GM10847 (cell line): Measurements from ENCODE around the gene COBLL1.

Experiments
- POLR2A ChIP-seq: IDR thresholded peaks from 2 replicates; pipeline ENCODE4 v1.6.1; 2011; ENCODE audit not compliant: insufficient read length; ENCODE audit errors: extremely low read depth

COBLL1 gene

DNA sequence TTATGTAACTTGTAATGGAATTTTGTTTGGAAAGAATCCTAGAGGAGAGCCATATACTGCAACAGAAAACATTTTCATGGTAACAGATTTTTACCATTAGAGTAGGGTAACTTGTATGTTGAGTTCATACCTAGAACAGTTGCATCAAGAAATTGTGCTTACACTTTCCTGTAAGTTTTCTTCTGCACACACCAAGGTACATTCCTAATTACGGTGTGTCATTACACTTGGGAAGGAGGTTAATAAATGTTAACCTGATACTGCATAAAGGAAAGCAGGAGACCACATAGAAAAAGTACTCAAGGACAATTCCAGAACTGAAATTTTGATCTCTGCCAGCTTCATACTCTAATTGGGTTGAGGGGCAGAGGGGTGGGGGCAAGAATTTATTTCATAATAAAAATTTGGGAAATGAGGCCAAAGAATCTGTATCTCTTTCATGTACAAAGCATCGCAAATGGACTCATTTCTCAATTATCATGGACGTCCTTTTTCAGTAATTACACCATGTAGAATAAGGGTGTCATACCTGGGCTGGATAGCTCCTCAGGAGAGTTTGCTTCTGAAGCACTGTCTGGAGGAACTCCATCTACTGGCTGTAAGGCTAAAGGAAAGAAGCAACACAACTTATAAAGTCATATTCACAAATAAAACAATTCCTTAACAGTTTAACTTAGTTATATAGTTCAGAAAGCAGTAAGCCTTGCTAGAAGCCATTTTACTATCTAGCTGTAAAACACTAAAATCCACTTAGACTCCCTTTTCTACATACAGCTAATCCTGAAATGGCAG, 137.5 kb downstream of the COBLL1 start:
- TF ChIP-seq POLR2A = no peak

DNA sequence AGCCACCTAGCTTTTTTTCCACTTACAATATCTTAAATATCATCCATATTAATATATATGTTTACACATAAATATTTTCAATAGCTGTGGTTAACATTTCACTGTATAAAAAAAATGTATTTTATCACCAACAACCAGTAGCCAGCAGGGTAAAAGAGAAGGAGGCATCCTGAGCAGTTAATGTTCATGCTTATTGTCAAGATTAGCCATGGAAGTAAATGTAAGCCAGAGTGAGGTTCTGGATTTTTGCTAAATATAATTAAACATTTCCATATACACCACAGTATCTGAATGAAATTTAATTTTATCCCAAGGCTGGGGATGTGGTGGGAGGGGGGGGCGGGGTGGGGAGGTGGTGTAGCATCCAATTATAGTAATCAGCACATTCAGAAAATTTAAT, 140.1 kb downstream of the COBLL1 start:
- TF ChIP-seq POLR2A = no peak

DNA sequence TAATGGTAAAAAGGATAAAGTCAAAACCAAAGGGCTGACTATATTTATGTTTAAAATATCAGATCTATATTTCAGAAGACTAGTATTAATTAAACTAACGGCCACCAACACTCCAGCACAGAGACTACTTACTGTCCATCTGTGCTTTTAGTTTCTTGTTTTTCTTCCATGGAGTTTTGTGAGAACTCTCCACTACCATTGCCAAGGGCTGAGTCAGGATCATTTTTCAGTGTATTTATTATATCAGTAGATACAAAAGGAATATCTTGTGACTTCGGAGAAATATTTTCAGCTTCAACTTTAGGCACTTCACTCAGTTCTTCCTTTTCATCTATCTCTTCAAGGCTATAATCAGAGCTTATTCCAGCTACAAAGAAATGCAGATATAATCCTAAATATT, 141.2 kb downstream of the COBLL1 start:
- no peak for TF ChIP-seq POLR2A

GRCh38 chr2:164697688-164698461, 143.7 kb downstream of the COBLL1 start:
- no peak for TF ChIP-seq POLR2A

- no peak for TF ChIP-seq POLR2A
Observed at GRCh38 chr2:164696634-164697033, 145.0 kb downstream of the COBLL1 start.

DNA sequence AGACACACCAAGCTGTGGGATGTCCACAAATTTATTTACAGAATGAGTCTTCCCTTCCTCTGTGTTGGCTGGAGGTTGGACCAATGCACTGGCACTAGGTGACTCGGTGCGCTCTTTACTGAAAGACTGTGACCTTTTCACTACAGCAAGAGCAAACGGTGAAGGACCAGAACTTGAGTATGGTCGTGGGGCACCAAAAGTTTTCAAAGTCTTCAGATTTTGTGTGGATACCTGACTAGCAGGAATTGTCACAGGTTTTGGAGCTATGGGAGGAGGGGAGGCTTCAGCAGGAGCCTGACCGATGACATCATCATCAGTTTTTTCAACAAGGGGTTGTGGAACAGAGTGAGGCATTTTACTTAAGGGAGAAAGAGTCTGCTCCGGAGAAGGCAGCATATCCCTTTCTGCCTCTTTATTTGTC, 147.3 kb downstream of the COBLL1 start:
- TF ChIP-seq POLR2A = no peak

DNA sequence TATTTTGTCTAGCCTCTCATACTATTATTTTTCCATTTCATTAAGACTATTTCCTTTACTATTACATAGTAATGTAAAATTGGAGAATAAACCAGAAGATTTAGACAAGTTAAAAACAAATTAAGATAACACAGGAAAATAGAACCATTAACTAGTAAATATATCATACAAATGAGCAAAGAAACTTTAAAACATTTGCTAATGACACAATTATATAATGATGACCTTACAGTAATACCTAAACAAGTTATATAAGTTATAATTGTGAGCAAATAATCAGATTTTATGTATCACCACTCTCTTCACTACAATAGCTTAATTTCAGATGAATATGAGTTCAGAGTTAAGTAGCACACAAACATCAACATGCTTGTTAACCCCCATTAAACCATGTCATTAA, 147.8 kb downstream of the COBLL1 start:
- TF ChIP-seq POLR2A = no peak

- no peak for TF ChIP-seq POLR2A
Observed at GRCh38 chr2:164693390-164693789, 148.2 kb downstream of the COBLL1 start.

DNA sequence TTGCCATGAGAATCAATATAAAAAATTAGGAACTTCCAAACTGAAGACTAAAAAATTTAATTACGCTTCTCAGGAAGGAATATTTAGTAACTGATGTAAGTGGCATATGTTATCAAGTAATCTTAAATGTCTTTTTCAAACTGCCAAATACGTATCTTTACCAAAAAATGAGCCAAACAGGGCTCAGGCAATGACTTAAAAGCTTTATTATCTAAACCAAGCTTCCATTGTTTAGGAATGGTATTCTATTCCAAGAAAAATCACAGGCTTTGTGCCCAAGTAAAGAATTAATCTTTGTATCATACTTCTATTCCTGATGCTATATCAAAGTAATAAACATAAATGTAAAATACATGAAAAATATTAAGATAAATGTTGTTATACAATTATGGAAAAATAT, 148.7 kb downstream of the COBLL1 start:
- no peak for TF ChIP-seq POLR2A

DNA sequence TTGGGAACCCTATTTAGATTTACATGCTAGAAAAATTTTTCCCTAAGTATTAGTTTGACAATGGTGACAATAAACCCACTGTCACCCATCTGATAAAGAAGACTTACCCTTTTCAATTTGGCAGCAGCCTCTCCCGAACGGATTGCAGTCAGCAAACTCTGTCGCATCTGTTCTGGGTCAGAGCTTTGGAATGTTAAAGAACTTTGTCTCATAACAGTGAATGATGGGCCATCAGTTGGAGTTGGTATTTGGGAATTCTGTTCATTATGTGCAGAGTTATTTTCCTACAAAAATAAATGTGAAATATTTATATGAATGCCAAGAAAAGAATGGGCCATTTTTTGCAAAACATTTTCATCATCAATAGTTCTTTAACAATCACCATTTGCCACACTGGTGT, 149.5 kb downstream of the COBLL1 start:
- TF ChIP-seq POLR2A = no peak

DNA sequence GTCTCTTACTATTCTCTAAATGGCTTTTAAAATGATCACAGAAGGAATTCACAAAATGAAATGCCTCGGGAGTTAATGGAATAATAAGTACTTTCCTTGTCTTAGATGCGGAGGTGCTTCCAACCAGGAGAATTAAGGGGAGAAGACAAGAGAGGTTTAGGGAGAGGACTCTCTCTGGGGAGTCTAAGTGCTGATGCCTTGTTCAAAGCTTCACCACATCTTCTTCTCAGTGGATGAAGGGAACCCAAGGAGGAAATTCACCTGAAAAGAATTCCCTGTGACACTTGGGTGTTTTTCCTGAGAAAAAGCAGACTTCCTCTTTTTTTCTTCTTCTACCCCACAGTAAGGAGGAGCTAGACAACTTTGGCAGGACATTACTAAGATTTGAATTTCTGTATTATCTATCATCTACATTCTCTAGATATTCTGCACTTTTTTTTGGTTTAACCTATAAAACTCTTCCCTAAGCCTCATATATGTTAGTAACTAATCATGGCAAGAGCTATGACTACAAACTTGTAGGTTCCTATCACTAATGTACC, 150.2 kb downstream of the COBLL1 start:
- no peak for TF ChIP-seq POLR2A

DNA sequence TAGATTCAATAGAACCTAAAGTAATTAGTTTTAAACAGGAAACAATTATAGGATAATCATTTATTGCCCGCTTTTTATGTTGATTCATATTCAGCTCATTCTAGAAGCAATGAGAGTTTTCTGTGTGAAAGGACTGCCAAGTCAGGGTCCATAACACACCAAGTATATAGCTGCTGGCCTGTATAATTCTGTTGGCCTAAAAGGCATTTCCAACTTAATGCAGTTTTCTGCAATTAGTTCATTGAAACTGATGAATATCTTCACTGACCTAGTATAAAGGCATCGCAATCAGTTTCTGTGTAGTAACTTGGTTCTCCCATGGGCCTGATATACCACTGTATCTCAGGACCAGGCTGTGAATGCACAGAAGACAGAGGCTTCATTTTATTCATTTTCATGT, 151.3 kb downstream of the COBLL1 start:
- no peak for TF ChIP-seq POLR2A

- TF ChIP-seq POLR2A = no peak
Observed at GRCh38 chr2:164688896-164689419, 152.7 kb downstream of the COBLL1 start.

DNA sequence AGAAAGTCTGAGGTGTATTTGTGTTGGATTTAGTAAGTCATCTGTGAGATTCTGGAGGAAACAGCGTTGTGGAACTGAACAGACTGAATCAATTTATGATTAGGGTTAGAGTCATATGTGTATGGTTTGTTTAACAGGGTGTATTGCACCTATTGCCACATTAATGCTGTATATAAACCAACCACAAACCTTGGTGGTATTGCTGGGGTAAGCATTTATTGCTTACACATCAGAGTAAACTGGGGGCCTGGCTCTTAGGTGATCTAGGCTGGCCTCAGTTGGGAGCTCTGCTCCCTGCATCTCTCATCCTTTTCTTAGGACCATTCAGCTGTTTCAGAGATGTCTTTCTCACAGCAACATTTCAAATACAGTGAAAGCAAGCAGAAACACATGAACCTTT, 160.6 kb downstream of the COBLL1 start:
- no peak for TF ChIP-seq POLR2A

DNA sequence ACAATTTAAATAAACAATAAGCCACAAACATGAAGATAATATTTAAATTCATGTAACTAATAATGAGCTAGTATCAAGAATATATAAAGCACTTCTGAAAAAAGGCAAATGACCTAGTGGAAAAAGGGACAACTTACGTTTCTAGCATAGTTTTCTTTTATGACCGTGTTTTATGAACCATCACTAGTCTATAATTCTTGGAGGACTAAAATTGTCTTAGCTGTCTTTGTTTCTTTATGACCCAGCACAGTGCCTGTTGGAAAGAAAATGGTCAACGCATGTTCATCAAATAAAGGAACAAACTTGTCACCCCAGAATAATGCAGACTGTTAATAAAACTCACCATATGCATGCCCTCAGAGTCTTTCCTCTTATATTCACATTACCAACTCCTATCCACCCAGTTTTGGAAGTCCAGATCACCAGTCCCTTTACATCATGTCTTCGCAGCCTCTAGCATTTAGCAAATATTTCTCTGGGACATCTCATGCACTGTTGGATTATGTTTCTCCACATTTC, 162.9 kb downstream of the COBLL1 start:
- TF ChIP-seq POLR2A = no peak

DNA sequence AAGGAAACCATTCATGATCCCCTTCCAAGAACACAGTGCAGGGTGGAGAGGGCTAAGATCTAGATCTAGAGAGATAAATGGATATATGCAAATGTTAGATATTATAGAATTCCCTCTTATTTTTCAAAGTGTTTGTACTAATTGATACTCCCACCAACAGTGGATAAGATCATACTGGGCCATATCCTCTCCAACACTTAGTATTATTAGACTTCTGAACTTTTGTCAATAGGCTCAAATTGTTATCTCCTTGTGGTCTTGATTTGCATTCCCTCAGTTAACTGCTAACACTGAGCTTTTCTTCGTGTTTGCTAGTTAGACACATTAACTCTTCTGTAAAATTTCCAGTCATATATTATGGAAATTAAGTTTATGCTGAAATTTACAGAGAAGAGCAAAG, 163.9 kb downstream of the COBLL1 start:
- TF ChIP-seq POLR2A = no peak
